Effector CD4-positive, alpha-beta T cell (primary cell): ENCODE data around the gene SDK1.

ENCODE experiments used
- DNase-seq: peaks from one replicate; pipeline ENCODE4 v3.0.0-alpha.2; 2020

The SDK1 gene

GRCh38 chr7:3464900-3465622, 164.0 kb downstream of the SDK1 start:
- DNase-seq: no peak

GRCh38 chr7:3466261-3466660, 165.2 kb downstream of the SDK1 start:
- DNase-seq: no peak

GRCh38 chr7:3469641-3470040, 168.6 kb downstream of the SDK1 start:
- DNase-seq: no peak

- no peak for DNase-seq
Observed at GRCh38 chr7:3480197-3480596, 179.1 kb downstream of the SDK1 start.

- DNase-seq: no peak
Observed at GRCh38 chr7:3481435-3481834, 180.4 kb downstream of the SDK1 start.

GRCh38 chr7:3482147-3482921, 181.3 kb downstream of the SDK1 start:
- no peak for DNase-seq

- DNase-seq: no peak
Observed at GRCh38 chr7:3486841-3487240, 185.8 kb downstream of the SDK1 start.

GRCh38 chr7:3488829-3489228, 187.8 kb downstream of the SDK1 start:
- no peak for DNase-seq

GRCh38 chr7:3493499-3493898, 192.4 kb downstream of the SDK1 start:
- no peak for DNase-seq

GRCh38 chr7:3494947-3495346, 193.9 kb downstream of the SDK1 start:
- DNase-seq: no peak

- no peak for DNase-seq
Observed at GRCh38 chr7:3495530-3495929, 194.5 kb downstream of the SDK1 start.

- no peak for DNase-seq
Observed at GRCh38 chr7:3495954-3496353, 194.9 kb downstream of the SDK1 start.

GRCh38 chr7:3497796-3498195, 196.7 kb downstream of the SDK1 start:
- no peak for DNase-seq

- no peak for DNase-seq
Observed at GRCh38 chr7:3501671-3502070, 200.6 kb downstream of the SDK1 start.

- DNase-seq: no peak
Observed at GRCh38 chr7:3504384-3504783, 203.3 kb downstream of the SDK1 start.

GRCh38 chr7:3510101-3511020, 209.3 kb downstream of the SDK1 start:
- DNase-seq: no peak

GRCh38 chr7:3517344-3517743, 216.3 kb downstream of the SDK1 start:
- DNase-seq: no peak

- DNase-seq: no peak
Observed at GRCh38 chr7:3518546-3518945, 217.5 kb downstream of the SDK1 start.

GRCh38 chr7:3520206-3520605, 219.2 kb downstream of the SDK1 start:
- no peak for DNase-seq

- DNase-seq: no peak
Observed at GRCh38 chr7:3527496-3528124, 226.6 kb downstream of the SDK1 start.

GRCh38 chr7:3533040-3533439, 232.0 kb downstream of the SDK1 start:
- DNase-seq: no peak

GRCh38 chr7:3537210-3537875, 236.3 kb downstream of the SDK1 start:
- no peak for DNase-seq
